BLaER1 treated with 17β-estradiol and CSF1 and Interleukin-3, amounts not matched to agents 10 nM and 100 nM (cell line): ENCODE measurements around the gene PAN3.

Experiments used
- H3K27ac ChIP-seq, 11 experiments: shearing (Covaris generic); formaldehyde crosslinking; 2 replicates each; pipeline ENCODE4 v1.8.1; 2022
- H3K27me3 ChIP-seq, 11 experiments: shearing (Covaris generic); formaldehyde crosslinking; 2 replicates each; pipeline ENCODE4 v1.8.1; 2022
- H3K36me3 ChIP-seq, 11 experiments: shearing (Covaris generic); formaldehyde crosslinking; 2 replicates each; pipeline ENCODE4 v1.8.1; 2022
- H3K4me1 ChIP-seq, 10 experiments: shearing (Covaris generic); formaldehyde crosslinking; 2 replicates each; pipeline ENCODE4 v1.8.1; 2022
- H3K4me2 ChIP-seq, 11 experiments: shearing (Covaris generic); formaldehyde crosslinking; 2 replicates each; pipeline ENCODE4 v1.8.1; 2022
- H3K4me3 ChIP-seq, 10 experiments: shearing (Covaris generic); formaldehyde crosslinking; 2 replicates each; pipeline ENCODE4 v1.8.1; 2022
- H3K9ac ChIP-seq, 11 experiments: shearing (Covaris generic); formaldehyde crosslinking; 2 replicates each; pipeline ENCODE4 v1.8.1; 2022
- H3K9me3 ChIP-seq, 11 experiments: shearing (Covaris generic); formaldehyde crosslinking; replicated peaks in 1 of 11; 2 replicates each; pipeline ENCODE4 v1.8.1; 2022
- H4K20me1 ChIP-seq, 11 experiments: shearing (Covaris generic); formaldehyde crosslinking; 2 replicates each; pipeline ENCODE4 v1.8.1; 2022
- Cebpa-rat ChIP-seq, 11 experiments: shearing (Covaris generic); IDR thresholded peaks; 2 replicates each; pipeline ENCODE4 v1.8.1; 2022

The PAN3 gene

DNA sequence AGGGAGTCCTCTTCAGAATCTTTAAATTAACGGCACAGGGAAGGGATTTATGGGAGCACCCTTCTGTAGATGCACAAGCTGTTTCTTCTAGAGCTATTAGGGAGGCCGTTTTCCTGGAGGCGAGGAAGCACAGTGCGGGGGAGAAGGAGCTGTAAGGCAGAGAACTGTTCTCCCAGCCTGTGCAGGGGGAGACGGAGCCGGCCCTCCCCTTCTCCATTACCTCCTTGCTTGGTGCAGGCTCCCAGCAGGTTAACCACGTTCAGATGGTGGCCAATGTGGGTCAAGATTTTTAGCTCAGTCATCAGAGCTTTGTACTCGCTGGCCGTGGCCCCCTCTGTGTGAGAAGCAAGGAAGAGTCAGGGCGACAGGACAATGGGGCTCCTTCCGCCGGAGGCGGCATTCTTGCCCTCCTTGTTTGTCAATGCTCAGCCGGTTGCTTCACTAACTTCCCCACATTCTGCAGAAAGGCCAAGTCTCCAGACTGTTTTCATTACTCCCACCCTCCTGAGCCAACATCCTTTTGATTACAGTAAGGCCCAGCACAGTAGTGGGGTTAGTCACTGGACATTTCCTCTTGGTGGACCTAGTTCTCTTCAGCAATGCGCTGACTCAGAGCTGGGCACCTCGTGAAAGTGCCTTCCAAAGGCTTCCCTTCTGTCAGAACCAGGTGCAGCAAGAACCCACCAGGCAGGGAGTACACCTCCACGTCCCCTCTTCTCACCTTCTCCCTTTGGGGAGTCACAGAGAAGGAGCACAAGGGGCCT is 191.2 kb downstream of the PAN3 start:
- peaks cover 17 to 72% (median 49%) of the 10 kb centered on the region in 11 experiments; a peak in 21 of 22 replicates for H3K36me3 ChIP-seq
- no peaks in the 10 kb centered on the region; a peak in 1 of 22 replicates for H4K20me1 ChIP-seq
- no peak overlapping the region; a peak in 1 of 22 replicates for H3K27ac ChIP-seq
- no peak overlapping the region for H3K9ac ChIP-seq
- H3K27me3 ChIP-seq, result no peaks in the 10 kb centered on the region; a peak in 2 of 22 replicates
- peak overlapping the region in 2 of 11 experiments; percentile 20 to 47; a peak in 5 of 22 replicates for H3K4me2 ChIP-seq
- no peak for TF ChIP-seq Cebpa-rat (IDR thresholded peaks at IDR 0.05)
- H3K4me3 ChIP-seq, result no peak overlapping the region
- peaks cover 0 to 11% (median 0%) of the 10 kb centered on the region in 11 experiments; a peak in 3 of 22 replicates for H3K9me3 ChIP-seq
- H3K4me1 ChIP-seq, result peaks cover 10 to 28% (median 16%) of the 10 kb centered on the region in 10 experiments

DNA sequence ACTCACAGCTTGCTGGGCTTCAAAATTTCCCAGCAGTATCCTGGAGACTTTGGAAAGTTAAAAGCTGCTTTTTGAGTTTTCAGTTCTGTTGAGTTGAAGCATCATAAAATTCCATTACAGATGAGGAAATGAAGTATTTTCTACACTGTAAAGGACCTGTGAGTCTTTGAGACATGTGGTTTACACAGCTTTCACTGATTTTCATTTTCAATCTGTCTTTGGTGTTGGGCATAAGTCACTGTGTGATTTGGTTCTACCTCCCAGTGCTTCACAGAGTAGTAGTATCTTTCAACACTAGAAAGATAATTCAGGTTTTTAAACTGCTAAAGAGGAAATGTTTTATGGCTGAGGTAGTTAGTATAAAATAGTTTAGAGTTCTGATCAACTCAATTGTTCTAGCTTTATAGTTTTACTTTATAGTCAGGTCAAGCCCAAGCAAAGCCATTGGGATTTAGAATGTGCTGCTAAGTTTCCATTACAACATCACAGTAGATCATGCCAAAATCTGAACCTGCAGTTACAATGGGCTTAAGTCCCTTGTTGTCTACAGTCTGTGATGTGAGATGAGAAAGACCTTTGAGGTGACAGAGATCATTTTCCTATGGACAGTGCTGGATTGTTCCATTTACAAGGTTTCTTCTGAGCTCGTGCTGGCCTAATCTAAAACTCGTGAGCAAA is 195.0 kb downstream of the PAN3 start:
- H3K4me2 ChIP-seq, result no peak overlapping the region
- no peak overlapping the region for H3K9ac ChIP-seq
- H3K27me3 ChIP-seq, result peaks cover 0 to 29% (median 0%) of the 10 kb centered on the region in 11 experiments; a peak in 4 of 22 replicates
- H3K27ac ChIP-seq, result no peak overlapping the region
- H3K4me3 ChIP-seq, result no peak overlapping the region
- H4K20me1 ChIP-seq, result no peaks in the 10 kb centered on the region; a peak in 1 of 22 replicates
- peaks cover 21 to 87% (median 66%) of the 10 kb centered on the region in 11 experiments; a peak in 21 of 22 replicates for H3K36me3 ChIP-seq
- H3K4me1 ChIP-seq, result peaks cover 0 to 19% (median 9%) of the 10 kb centered on the region in 10 experiments; a peak in 11 of 20 replicates
- H3K9me3 ChIP-seq, result peaks cover 0 to 8% (median 0%) of the 10 kb centered on the region in 11 experiments; a peak in 2 of 22 replicates
- TF ChIP-seq Cebpa-rat (IDR thresholded peaks at IDR 0.05), result no peak

DNA sequence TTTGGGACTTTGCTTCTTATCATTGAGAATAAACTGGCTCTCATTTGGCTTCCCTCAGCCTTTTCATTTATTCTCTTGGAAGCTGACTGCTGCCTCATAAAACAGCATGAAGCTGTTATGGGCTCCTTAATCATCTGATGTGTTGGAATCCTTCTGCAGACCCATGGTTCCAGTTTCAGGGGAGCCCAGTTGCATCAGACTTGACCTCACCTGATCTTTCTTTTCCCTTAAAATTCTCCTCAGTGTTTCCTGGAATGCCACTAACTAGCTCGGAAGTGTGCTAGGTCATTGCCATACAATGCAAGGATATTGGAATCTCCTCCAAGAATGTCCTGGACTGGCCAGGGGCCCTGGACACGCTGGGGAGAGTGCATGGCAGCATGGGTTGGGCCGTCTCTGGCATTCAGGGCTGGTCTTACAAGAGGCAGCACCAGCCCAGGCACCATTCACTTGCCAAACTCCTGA is 197.9 kb downstream of the PAN3 start:
- TF ChIP-seq Cebpa-rat (IDR thresholded peaks at IDR 0.05), result no peak
- Histone ChIP-seq H3K9me3 (no peaks in the 10 kb centered on the region), H3K9ac (no peak overlapping the region), H3K4me2 (no peak overlapping the region), H3K27me3 (peaks cover 0 to 51% (median 0%) of the 10 kb centered on the region in 11 experiments; a peak in 4 of 22 replicates), H3K4me1 (peaks cover 0 to 19% (median 0%) of the 10 kb centered on the region in 10 experiments; a peak in 6 of 20 replicates), H3K36me3 (peaks cover 21 to 91% (median 63%) of the 10 kb centered on the region in 11 experiments; a peak in 21 of 22 replicates), H4K20me1 (no peaks in the 10 kb centered on the region), H3K27ac (no peak overlapping the region), H3K4me3 (no peak overlapping the region)

DNA sequence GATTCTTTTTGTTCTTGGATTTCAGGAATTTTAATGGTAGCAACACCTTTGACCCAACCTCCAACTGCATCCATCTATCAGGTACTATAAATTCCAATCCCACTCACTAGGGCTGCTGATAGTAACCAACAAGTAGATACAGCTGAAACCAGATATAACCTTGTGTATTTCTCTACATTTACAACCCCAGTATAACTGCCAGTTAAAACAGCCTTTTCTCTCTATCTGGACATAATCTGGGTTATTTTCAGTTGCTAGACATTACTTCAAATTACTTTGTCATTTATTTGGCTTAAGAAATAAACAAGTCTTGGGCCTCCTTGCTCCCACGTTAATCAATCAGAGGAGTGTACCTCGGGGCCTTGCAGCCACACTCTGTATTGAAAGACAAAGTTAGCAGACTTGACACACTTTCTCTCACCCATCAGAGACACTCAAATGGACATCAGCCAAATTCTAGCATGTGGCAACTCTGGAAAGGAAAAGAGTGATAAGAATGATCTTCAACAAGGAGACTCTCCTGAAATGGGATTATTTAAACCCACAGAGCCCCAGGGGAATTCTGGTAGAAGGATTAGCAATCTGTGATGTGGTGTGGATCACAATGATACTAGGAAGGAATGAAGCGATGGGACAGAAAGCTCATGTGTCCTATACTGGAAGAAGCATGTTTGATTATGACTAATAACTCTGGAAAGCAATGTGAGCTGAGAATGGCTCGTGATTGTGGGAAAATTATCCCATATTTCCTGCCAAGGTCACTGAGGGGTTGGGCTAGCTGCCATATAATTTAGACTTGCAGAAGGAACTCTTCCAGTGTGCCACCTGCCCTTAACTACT is 199.0 kb downstream of the PAN3 start:
- Histone ChIP-seq H3K9ac (no peak overlapping the region), H3K36me3 (peaks cover 17 to 83% (median 60%) of the 10 kb centered on the region in 11 experiments; a peak in 21 of 22 replicates), H3K27ac (no peak overlapping the region), H3K4me3 (no peak overlapping the region), H3K4me1 (peaks cover 0 to 19% (median 0%) of the 10 kb centered on the region in 10 experiments; a peak in 6 of 20 replicates), H3K9me3 (no peaks in the 10 kb centered on the region), H3K4me2 (no peak overlapping the region), H3K27me3 (peaks cover 0 to 63% (median 0%) of the 10 kb centered on the region in 11 experiments; a peak in 5 of 22 replicates), H4K20me1 (no peaks in the 10 kb centered on the region)
- no peak for TF ChIP-seq Cebpa-rat (IDR thresholded peaks at IDR 0.05)

DNA sequence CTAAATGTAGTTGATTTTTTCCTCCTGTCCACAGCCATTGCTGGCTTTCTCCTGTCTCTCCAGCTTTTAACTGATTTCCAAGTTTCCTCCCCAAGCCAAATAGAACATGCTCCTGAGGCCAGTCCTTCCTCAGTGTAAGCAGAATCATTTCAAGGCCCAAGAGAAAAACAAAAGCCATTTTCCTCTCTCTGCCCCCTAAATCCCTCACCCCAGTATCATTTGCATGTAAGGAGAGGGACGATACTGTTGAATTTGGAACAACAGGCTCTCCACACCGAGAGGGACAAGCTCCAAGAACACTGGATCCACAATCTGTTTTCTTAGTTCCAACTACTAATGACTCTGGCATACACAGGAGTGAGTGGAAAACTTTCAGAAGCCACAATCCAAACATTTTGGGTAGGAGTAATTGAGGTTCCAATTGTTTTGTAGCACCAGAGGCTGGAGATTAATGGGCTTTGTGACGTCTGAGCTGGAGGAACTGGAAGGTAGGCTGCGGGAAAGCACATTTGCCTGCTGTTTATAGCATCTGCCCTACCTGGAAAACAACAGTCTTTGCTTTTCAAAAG is 199.7 kb downstream of the PAN3 start:
- Histone ChIP-seq H3K4me1 (peaks cover 0 to 19% (median 0%) of the 10 kb centered on the region in 10 experiments; a peak in 6 of 20 replicates), H3K27me3 (peaks cover 0 to 64% (median 0%) of the 10 kb centered on the region in 11 experiments; a peak in 5 of 22 replicates), H4K20me1 (no peaks in the 10 kb centered on the region), H3K9me3 (no peaks in the 10 kb centered on the region), H3K4me3 (no peak overlapping the region), H3K9ac (no peak overlapping the region), H3K4me2 (no peak overlapping the region), H3K27ac (no peak overlapping the region), H3K36me3 (peaks cover 13 to 76% (median 56%) of the 10 kb centered on the region in 11 experiments; a peak in 20 of 22 replicates)
- no peak for TF ChIP-seq Cebpa-rat (IDR thresholded peaks at IDR 0.05)

DNA sequence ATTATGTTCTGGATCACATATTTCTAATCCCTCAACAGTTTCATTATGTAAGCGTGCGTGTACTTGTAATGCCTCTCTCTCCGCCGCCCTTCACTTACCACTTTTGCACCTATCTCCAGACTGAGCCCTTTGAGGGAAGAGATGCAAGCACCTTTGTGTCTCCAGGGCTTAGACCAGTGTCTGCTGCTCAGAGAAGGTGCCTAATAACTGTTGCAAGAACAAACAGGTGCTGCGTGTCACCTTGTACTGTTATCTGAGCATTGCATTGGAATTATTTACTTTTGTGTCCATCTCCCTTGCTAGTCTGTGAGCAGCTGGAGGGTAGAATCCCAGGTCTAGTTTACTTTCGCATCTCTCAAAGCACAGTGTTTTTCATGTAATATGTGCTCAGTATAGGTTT is 200.4 kb downstream of the PAN3 start:
- no peak overlapping the region for H3K27ac ChIP-seq
- H3K4me2 ChIP-seq, result no peak overlapping the region
- peaks cover 12 to 72% (median 51%) of the 10 kb centered on the region in 11 experiments; a peak in 20 of 22 replicates for H3K36me3 ChIP-seq
- H3K4me1 ChIP-seq, result peaks cover 0 to 19% (median 0%) of the 10 kb centered on the region in 10 experiments; a peak in 6 of 20 replicates
- H3K4me3 ChIP-seq, result no peak overlapping the region
- no peak overlapping the region for H3K9ac ChIP-seq
- no peaks in the 10 kb centered on the region for H4K20me1 ChIP-seq
- peaks cover 0 to 69% (median 0%) of the 10 kb centered on the region in 11 experiments; a peak in 5 of 22 replicates for H3K27me3 ChIP-seq
- TF ChIP-seq Cebpa-rat (IDR thresholded peaks at IDR 0.05), result no peak
- no peaks in the 10 kb centered on the region for H3K9me3 ChIP-seq

DNA sequence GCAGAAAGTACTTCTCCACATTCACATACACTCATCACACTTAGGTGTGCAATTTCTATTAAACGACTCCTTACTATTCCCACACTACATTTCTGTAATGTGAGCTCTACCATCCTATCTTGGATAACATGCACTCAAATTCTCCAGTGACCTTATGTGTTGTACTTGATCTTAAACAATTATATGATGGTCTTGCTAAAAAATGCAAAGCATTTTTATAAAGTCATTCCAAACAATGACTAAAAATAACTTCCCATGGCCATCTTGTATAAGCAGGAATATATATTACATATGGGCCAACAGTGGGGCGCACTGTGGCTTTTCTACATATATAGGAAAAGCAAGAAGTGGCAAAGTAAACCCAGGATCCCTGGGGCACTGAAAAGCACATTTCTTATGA is 201.1 kb downstream of the PAN3 start:
- H3K27me3 ChIP-seq, result peaks cover 0 to 76% (median 0%) of the 10 kb centered on the region in 11 experiments; a peak in 5 of 22 replicates
- no peak for TF ChIP-seq Cebpa-rat (IDR thresholded peaks at IDR 0.05)
- H3K4me3 ChIP-seq, result no peak overlapping the region
- no peak overlapping the region for H3K4me2 ChIP-seq
- peaks cover 0 to 19% (median 0%) of the 10 kb centered on the region in 10 experiments; a peak in 6 of 20 replicates for H3K4me1 ChIP-seq
- H3K27ac ChIP-seq, result no peak overlapping the region
- H4K20me1 ChIP-seq, result peaks cover 0 to 5% (median 0%) of the 10 kb centered on the region in 11 experiments; a peak in 1 of 22 replicates
- no peaks in the 10 kb centered on the region for H3K9me3 ChIP-seq
- peaks cover 10 to 72% (median 49%) of the 10 kb centered on the region in 11 experiments; a peak in 19 of 22 replicates for H3K36me3 ChIP-seq
- no peak overlapping the region for H3K9ac ChIP-seq
